ENCODE measurements around the gene ARSD.
A peak's percentile ranks its signal among the peaks of the same experiment; 100 is the strongest.
"Not testable (repeated sequence)": the region's sequence is repeated elsewhere in the genome, so short reads cannot be mapped to it uniquely, and the experiment has no call there.

ARSD gene

DNA sequence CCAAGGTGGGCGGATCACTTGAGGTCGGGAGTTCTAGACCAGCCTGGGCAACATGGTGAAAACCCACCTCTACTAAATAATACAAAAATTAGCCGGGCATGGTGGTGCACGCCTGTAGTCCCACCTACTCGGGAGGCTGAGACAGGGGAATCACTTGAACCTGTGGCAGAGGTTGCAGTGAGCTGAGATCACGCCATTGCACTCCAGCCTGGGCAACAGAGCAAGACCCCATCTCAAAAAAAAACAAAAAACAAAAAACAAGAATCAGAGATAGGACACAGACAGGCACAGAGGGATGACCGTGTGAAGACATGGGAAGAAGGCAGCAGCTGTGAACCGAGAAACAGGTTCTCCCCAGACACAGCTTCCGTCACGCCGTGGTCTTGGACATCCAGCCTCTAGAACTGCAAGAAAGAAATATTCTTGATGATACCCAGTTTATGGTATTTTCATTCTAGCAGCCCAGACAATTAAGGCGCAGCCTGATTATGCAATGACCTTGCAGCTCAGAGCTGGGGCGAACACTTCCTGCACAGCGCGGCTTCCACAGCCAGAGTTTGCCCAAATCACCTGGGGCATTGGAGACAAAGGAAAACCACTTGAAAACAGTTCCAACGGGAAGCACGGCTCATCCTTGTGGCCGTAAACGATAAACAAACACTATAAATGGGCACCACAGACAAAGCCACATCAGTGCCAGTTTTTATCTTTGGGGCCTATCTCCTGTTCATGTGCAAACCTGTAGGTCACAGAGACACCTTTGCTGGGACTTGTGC lies 4.2 kb upstream of the ARSD start:
- DNase-seq (ENCODE audit: low read depth, low spot score): no peak

DNA sequence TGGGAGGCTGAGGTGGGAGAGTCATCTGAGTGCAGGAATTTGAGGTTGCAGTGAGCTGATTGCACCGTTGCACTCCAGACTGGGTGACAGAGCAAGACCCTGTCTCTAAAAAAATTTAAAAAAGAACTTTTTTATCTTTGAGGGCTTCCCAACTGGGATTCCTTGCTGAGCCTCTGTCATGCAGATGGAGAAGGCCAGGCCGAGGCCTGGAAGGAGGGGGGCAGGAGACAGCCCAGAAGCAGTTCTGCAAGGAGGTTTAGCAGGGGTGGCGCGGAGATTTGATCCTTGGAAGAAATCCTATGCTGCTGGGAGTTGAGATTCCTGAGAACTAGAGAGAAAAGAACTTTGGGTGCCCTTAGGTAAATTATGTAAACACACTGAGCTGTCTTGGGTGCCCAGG lies 2.5 kb upstream of the ARSD start:
- DNase-seq (ENCODE audit: low read depth, low spot score): no peak

DNA sequence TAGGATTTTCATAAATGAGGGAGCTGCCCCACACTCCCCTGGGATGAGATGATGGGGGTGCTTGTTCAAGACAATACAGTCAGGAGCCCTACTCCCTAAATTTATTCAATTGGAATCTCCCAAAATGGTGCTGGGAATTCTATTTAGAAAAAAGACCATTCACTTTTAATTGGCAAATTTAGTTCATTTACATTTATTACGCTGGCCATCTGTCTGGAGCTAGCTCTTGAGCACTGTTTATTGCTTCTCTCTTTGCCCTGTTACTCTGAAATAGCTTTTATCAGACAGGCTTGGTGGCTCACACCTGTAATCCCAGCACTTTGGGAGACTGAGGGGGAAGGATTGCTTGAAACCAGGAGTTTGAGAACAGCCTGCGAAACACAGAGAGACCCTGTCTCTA lies 2.0 kb upstream of the ARSD start:
- no peak for DNase-seq (ENCODE audit: low read depth, low spot score)

DNA sequence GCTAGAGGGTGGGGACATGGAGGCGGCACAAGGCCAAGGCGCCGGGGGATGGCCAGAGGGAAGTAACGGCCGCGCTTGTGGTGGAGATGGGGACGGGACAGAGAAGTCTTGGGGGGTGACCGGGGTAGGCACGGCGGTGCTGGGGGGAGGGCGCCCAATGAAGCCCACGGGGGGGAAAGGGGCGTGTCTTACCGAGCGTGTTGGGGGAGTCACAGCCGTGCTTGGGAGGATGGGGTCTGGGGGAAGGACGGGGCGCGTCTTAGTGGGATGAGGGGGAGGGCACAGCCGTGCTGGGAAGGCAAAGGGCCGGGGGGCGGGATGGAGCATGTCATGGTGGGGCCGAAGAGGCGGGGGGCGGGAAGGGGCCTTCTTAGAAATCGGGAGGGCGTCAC lies 952 bp downstream of the ARSD start:
- DNase-seq (ENCODE audit: low read depth, low spot score): no peak

DNA sequence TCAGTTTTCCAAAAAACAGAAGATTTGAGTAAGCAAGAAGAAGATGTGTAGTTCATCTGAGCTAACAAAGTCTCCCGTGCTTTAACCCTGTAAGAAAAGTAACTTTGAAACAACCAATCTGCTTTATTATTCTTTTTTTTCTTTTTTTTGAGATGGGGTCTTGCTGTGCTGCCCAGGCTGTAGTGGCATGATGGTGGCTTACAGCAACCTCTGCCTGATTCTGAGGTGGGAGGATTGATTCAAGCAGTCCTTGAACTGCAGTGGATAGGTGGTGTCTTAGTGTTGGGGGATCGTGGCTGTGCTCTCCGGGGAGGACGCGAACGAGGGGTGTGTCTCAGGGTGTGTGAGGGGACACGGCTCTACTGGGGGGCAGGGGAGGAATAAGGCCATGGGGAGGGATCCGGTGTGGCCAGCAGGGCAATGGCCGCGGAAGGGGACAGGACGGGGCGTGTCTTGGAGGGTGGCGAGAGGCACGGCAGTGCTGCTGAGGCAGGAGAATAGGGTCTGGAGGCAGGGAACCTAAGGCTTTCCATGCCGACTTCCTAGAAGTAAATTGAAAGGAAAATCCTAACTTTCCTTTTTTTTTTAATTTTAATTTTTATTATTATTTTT lies 2.4 kb downstream of the ARSD start:
- DNase-seq (ENCODE audit: low read depth, low spot score): no peak

DNA sequence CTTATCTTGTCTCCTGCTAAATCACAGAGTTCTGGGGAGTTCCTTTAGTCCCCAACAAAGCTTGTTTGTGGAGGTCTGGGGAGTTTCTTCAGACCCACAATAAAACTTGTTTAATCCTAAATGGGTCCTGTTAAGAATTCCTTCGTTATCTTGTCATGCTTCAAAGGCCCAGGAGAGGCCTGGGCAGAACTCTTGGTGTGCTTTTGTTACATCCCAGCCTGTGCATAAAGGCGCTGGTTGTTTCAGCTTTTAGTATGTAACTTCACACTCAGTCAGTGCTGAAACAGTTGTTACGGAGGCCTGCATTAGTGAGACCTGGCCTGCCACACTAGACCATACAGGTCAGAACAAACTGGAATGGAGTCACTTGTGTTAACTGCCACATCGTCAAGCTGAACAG lies 2.9 kb downstream of the ARSD start:
- DNase-seq (ENCODE audit: low read depth, low spot score): not testable (repeated sequence)

DNA sequence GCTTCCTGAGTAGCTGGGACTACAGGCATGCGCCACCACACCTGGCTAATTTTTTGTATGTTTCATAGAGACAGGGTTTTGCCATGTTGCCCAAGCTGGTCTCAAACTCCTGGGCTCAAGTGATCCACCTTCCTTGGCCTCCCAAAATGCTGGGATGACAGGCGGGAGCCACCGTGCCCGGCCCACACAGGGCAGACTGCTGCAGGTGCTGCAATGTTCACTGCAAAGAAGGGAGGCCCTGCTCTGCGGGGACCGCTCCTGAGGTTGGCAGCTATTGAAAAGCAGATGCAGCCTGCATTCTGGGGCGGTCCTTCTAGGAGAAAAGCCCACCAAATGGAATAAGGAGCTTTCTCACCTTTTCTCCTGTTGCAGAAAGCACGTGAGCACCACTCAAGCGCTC lies 5.0 kb downstream of the ARSD start:
- DNase-seq (ENCODE audit: low read depth, low spot score): no peak

DNA sequence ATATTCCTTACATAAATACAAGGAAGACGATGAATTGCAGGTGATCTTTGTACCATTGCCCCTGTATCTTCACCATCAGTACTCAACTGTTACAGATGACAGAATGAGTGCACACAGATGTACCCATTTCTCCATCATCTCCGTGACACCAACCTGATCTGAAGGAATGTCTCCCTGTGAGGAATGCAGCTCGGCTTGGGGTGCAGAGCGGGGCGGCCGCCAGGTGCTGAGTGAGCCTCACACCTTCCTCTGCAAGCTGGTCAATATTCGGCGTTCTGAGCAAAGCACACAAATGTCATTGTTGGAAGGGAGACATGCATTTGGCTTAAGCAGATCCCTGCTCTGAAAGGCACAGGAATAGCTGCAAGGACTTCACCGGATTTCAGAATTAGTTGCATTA lies 7.4 kb downstream of the ARSD start:
- DNase-seq (ENCODE audit: low read depth, low spot score): no peak

DNA sequence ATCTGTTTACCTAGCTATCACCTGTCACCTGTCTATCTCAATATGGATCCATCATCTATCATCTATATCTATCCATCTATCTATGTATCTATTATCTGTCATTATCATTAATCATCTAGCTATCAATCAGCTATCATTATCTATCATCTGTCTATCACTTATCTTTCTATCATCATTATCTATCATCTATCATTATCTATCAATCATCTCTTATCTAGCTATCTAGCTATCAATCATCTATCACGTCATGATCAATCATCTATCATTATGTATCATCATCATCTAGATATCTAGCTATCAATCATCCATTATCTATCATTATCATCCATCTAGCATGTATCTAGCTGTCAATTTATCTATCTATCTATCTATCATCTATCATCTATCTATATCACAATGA lies 7.9 kb downstream of the ARSD start:
- DNase-seq (ENCODE audit: low read depth, low spot score): no peak

DNA sequence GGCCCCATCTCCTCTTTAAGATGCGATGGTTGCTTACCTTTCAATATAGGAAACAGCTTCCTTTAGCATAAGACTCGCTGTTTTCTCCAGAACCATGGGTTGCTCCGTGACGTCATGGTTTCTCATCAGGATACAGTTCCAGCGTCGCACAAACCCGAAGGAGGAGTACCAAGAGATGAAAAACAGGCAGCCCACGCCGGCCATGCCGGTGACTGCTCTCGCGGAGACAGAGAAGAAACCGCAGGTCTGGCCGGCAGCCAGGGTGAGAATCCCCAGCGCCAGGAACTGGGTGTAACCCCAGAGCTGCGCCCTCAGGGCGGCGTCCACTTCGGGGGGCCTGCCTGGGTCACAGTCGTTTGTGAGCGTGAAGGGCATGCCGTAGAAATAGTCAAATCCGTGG lies 11.4 kb downstream of the ARSD start:
- no peak for DNase-seq (ENCODE audit: low read depth, low spot score)

DNA sequence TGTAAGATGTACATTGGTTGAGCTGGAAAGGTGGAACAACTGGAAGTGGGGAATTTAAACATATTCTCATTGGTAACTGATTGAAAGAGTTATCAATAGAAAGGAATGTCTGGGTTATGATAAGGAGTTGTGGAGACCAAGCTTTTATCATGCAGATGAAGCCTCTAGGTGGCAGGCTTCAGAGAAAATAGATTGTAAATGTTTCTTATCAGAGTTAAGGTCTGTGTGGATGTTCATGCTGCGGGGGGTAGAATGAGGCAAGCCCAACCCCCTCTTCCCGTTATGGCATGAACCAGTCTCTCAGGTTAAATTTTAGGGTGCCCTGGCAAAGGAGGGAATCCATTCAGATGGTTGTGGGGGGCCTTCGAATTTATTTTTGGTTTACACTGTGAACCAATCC lies 16.0 kb downstream of the ARSD start:
- DNase-seq (ENCODE audit: low read depth, low spot score): no peak

DNA sequence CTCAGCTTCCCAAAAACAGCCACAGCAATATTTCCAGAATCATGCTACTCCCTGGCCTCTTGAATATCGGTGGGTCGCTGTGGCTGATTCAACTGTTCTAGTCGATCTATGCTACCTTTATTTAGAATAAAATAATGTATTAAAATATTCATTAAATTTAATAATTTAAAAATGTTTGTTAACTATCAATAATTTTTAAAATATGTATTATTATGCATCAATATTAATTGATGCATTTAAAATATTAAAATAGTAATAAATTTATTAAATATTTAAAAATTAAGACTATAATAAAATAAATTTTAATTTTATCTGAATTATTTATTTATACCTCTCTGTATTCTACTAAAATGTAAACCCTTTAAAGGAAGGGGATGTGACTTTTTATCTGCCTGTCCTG lies 19.0 kb downstream of the ARSD start:
- no peak for DNase-seq (ENCODE audit: low read depth, low spot score)

DNA sequence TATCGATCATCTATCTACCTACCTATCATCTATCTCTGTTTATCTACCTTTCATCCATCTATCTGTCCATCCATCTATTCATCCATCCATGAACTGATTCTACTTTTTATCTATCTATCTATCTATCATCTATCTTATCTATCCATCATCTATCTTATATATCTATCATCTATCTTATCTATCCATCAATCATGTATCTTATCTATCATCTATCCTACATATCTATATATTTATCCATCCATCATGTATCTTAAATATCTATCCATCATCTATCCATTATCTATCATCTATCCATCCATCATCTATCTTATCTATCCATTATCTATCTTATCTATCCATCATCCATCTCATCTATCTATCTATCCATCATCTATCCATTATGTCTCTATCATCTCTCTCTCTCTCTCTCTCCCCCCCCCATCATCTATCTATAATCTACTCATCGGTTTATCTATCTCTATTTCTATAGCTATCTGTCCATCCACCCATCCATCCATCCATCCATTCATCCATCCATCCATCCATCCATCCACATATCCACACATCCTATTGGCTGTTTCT lies 20.9 kb downstream of the ARSD start:
- DNase-seq (ENCODE audit: low read depth, low spot score): no peak

DNA sequence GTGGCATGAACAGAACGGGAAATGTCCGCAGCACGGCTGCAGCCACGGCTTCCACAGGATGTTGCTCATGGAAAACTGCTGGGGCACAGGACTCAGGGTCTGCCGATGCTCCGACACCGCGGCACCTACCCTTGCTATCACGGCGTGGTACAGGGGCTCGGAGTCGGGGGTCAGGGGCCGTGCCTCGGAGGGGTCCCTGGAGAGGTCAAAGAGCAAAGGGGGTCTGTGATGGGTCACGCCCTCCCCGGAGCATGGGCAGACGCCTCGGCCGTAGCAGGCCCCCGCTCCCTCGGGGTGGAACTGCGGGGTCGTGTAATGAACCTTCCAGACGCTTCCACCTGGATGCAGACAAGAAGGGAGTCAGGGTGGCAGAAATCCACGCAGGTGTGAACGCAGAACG lies 21.8 kb downstream of the ARSD start:
- no peak for DNase-seq (ENCODE audit: low read depth, low spot score)

DNA sequence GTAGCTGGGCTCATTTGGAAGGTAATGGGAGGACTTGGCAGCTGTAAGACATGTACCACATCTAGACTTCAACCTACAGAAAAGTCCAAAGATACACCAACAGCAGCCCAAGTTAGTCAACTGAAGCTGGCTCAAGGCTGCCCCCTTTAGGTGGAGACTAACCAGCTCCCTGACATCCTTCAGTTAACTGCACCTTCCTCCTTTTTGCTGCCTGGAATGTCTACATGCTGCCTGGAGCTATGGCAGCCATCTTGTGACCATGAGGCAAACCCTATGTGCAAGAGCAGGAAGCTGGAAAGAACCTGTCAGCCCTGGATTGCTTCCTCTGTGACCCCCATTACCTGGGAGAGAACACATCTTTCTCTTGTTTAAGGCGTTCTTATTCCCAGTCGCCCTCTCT lies 25.8 kb downstream of the ARSD start:
- no peak for DNase-seq (ENCODE audit: low read depth, low spot score)

DNA sequence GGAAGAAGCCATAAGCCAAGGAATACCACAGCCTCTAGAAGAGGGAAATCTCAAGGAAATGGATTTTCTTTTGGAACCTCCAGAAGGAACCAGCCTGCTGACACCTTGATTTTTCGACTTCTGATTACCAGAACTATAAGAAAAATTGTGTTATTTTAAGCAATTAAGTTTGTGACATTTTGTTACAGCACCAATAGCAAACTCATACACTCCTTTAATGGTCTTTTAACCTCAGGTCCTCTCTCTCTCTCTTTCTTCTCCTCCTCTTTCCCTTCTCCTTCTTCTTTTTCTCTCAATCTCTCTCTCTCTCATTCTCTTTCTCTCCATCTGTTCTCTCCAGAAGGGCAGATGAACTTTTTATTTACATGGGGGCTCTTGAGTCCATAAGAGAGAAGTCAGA lies 26.3 kb downstream of the ARSD start:
- DNase-seq (ENCODE audit: low read depth, low spot score): no peak

DNA sequence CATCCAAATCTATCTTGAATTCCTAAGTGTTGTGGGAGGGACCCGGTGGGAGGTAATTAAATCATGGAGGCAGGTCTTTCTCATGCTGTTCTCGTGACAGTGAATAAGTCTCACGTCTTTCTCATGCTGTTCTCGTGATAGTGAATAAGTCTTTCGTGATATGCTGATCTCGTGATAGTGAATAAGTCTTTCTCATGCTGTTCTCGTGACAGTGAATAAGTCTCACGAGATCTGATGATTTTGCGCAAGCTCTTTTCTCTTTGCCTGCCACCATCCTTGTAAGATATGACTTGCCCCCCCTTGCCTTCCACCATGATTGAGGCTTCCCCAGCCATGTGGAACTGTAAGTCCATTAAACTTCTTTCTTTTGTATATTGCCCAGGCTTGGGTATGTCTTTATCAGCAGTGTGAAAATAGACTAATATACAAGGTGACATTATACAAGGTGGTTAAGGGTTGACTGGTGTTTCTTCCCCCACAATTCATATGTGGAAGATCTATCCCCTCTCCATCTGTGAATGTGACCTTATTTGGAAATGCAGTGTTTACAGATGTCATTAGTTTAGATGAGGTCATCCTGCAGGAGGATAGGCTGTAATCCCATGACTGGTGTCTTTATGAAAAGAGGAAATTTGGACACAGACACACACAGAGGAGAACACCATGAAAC lies 27.6 kb downstream of the ARSD start:
- DNase-seq (ENCODE audit: low read depth, low spot score): no peak

DNA sequence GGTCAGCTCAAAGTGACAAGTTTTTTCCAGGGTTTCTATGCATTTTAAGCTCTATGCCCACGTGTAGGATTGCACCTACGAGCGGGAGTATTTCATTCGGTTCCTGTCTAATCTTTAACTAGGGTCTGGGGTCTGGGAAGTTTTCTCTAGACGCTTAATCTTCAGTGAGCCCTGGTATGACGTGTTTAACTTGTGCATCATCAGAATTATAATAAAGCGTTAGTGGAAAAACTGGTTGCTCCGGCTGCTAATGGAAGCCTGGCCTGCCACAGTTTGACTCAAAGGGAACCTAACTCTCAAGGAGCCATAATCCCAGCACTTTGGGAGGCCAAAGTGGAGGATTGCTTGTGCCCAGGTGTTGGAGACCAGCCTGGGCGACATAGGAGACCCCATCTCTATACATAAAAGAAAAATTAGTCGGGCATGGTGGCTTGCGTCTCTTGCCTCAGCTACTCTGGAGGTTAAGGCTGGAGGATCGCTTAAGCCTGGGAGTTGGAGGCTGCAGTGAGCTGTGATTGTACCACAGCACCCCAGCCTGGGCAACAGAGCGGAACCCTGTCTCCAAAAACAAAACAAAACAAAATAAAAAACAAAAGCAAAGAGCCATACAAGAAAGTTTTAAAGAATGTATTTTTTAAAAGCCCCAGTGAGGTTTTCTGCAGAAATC lies 30.2 kb downstream of the ARSD start:
- DNase-seq (ENCODE audit: low read depth, low spot score): no peak

DNA sequence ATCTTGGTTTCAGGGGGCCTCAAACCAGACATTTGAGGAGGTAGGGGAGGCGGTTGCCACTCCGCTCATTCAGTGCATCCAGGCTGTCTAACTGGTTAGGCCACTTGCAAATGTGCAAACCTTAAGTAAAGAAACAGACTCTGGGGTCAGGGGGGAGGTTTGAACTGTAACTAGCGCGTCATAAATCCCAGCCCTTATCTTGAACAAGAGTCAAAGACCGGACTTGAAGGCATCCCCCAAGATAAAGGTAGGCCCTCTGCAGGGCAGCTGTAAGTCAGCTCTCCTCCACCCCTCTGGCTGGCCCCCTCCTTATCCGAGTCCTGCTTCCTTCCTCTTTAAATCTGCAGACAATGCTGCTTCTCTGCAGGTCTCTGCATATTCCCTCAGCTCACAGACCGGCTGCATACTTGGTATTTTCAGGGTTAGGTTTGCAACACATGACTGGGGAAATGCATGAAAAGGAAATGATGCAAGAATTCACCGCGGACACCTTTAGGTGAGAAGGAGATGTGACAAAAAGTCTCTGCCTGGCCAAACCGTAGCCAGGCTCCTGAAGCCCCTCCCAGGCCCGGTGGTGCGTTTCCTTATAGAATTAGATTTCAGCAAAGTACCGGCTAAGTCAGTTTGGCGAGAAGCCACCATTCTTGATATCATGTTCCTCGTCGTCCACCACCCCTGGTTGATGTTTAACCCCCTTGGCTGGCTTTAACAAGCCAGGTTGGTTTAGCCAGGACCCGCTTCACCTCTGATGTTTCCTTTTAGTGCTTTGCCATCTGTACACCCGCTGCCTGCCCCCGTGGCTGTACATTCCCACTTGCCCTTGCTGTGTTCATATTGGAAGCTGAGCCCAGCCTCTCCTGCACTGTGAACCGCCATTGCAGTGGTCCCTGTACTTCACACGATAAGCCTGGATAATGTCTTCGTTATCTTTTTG lies 31.2 kb downstream of the ARSD start:
- peak; percentile 0 for DNase-seq (ENCODE audit: low read depth, low spot score)

DNA sequence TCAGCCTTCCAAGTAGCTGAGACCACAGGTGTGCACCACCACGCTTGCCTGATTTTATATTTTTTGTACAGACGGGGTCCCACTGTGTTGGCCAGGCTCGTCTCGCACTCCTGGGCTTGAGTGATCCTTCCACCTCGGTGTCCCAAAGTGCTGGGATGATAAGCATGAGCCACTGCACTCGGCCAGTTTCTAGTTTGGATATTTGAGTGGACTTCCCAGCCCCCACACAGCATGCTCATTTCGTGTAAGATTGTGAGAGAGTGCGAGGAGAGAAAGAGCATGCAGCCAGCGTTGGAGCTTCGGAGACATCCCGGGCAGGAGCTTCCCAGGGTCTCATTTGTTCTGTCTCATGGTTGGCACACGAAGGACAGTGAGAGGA lies 31.8 kb downstream of the ARSD start:
- no peak for DNase-seq (ENCODE audit: low read depth, low spot score)

DNA sequence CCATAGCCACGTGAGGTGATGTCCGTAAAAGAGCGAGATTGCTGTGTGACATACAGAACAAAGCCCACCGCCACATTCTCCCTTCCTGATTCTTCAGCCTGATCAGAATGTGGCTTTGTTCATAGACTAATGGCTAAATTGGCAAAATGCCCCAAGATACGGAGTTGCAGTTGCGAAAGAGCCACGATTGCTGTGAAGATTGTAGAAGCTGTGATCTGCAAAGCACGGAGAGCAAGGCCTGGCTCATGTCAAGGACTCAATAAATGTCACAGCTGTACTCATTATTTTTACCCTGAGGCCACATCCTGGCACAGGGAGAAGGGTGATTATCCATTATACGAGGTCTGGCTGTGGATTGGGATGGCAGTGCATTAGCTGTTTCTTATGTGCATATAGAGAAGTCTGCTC lies 34.2 kb downstream of the ARSD start:
- no peak for DNase-seq (ENCODE audit: low read depth, low spot score)

All from brain pericyte (primary cell).